Spleen (tissue), 11 donors: ENCODE measurements around the gene SSBP2. TPM values are rescaled to one million over a fixed set of nuclear protein-coding genes. Genes with fewer than 3 reads are reported as not detected.

Source experiments
- DNase-seq: peaks from one replicate; pipeline ENCODE4 v3.0.0-alpha.2; 2020
- H3K27ac ChIP-seq, 8 donors: fragments of 200-600 bp; sonication (generic) in 7 of 8; 1 replicate in 4 of 8; 2 replicates in 4 of 8; pipeline versions ENCODE4 v1.5.0 to v1.8.0; 2016 to 2021; ENCODE audit warnings: inconsistent platforms in 4 of 8, mild to moderate bottlenecking in 4 of 8, moderate library complexity in 1 of 8
- H3K27me3 ChIP-seq, 7 donors: fragments of 200-600 bp; sonication (generic) in 6 of 7; replicated peaks in 1 of 7; 1 replicate in 4 of 7; 2 replicates in 3 of 7; pipeline versions ENCODE4 v1.5.0 to v1.8.0; 2016 to 2021; ENCODE audit warnings: inconsistent platforms in 3 of 7, mild to moderate bottlenecking in 1 of 7
- H3K36me3 ChIP-seq, 6 donors: fragments of 200-600 bp; sonication (generic) in 5 of 6; 1 replicate in 4 of 6; 2 replicates in 2 of 6; pipeline versions ENCODE4 v1.5.0 to v1.8.0; 2016 to 2021; ENCODE audit warnings: inconsistent platforms in 2 of 6
- H3K4me1 ChIP-seq, 6 donors: fragments of 200-600 bp; sonication (generic) in 5 of 6; 1 replicate in 3 of 6; 2 replicates in 3 of 6; pipeline versions ENCODE4 v1.5.0 to v1.8.0; 2016 to 2021; ENCODE audit warnings: inconsistent platforms in 3 of 6
- H3K4me3 ChIP-seq, 8 donors: fragments of 200-600 bp; sonication (generic) in 7 of 8; 1 replicate in 4 of 8; 2 replicates in 4 of 8; pipeline versions ENCODE4 v1.5.0 to v1.8.0; 2016 to 2021; ENCODE audit warnings: inconsistent platforms in 4 of 8, mild to moderate bottlenecking in 4 of 8, moderate library complexity in 2 of 8
- H3K9me3 ChIP-seq, 8 donors: fragments of 200-600 bp; sonication (generic) in 7 of 8; 1 replicate in 4 of 8; 2 replicates in 4 of 8; pipeline versions ENCODE4 v1.5.0 to v1.8.0; 2016 to 2021; ENCODE audit warnings: inconsistent platforms in 4 of 8
- POLR2A ChIP-seq, 3 donors: fragments of 450-650 bp; IDR thresholded peaks; one replicate each; pipeline ENCODE4 v1.5.1; 2017; ENCODE audit warnings: antibody characterized with exemption in 3 of 3, mild to moderate bottlenecking in 1 of 3
- POLR2AphosphoS5 ChIP-seq, 3 donors: sonication (generic); formaldehyde crosslinking; IDR thresholded peaks; one replicate each; pipeline ENCODE4 v1.5.1; 2017; ENCODE audit warnings: antibody characterized with exemption in 3 of 3
- WGBS, 5 donors: extraction: QIAGEN DNeasy Blood & Tissue Kit in 3 of 5; methylation state at CpG; one replicate each; pipeline versions ENCODE4 v1.1.5 to v1.1.7; 2013 to 2018; 5-methylcytosine and 5-hydroxymethylcytosine counted together
- intact Hi-C: fragments of 100-400 bp; cut with DNase I; formaldehyde crosslinking; loops from one replicate; pipeline ENCODE4 v1.15.0; 2023; ENCODE audit warnings: low total_unique reads
- polyA plus RNA-seq, 3 donors: library from polyadenylated mRNA; stranded (reverse); fragments of 200-250 nt; gene quantifications; one replicate each; pipeline ENCODE4 v1.2.1, GENCODE V29; 2013
- total RNA-seq, 7 donors: library from RNA; depleted of rRNA in 3 of 7; stranded (reverse); fragments of >200 nt in 3 of 7; fragmentation: NEBNext Ultra II Directional in 4 of 7; extraction: Animal tissue kit (Norgen Biotek cat#: 25700) in 4 of 7; gene quantifications; one replicate each; pipeline versions ENCODE4 v1.1.0 to v1.2.1, GENCODE V29; 2016 to 2021
- TF ChIP-seq, protein P1 (sequence below), 11 experiments: fragments of 200-600 bp in 7 of 11; fragments of 450-650 bp in 4 of 11; sonication (generic) in 4 of 11; IDR thresholded peaks in 8 of 11; conservative IDR thresholded peaks in 3 of 11; 1 replicate in 7 of 11; 2 replicates in 4 of 11; pipeline versions ENCODE4 v1.4.0 to v1.8.0; 2016 to 2021; ENCODE audit warnings: antibody characterized with exemption in 11 of 11, inconsistent platforms in 4 of 11, mild to moderate bottlenecking in 1 of 11
- donor health status: healthy with polysubstance abuse.
- donor health status: DM: no; HTN: no; CAD: no; lungs with moderate emphysema.
- donor health status: DM: no; HTN: no; CAD: no.
- donor health status: Bipolar disorder and iron deficiency.
- donor health status: healthy.
- donor health status: DM: no; HTN: no; CAD: no.
- donor health status: DM: yes; HTN: yes; CAD: no.

The SSBP2 gene
- total and polyA plus RNA-seq, 10 donors: 12.2 to 40.8 (median 29.6) TPM

- Histone ChIP-seq H3K4me1 (peaks cover 9 to 53% (median 34%) of the 10 kb centered on the region in 6 donors), H3K4me3 (no peak overlapping the region), H3K36me3 (no peaks in the 10 kb centered on the region), H3K27me3 (no peaks in the 10 kb centered on the region), H3K27ac (no peak overlapping the region), H3K9me3 (no peaks in the 10 kb centered on the region)
- intact Hi-C loops: no loop called here
- TF ChIP-seq, protein P1, sequence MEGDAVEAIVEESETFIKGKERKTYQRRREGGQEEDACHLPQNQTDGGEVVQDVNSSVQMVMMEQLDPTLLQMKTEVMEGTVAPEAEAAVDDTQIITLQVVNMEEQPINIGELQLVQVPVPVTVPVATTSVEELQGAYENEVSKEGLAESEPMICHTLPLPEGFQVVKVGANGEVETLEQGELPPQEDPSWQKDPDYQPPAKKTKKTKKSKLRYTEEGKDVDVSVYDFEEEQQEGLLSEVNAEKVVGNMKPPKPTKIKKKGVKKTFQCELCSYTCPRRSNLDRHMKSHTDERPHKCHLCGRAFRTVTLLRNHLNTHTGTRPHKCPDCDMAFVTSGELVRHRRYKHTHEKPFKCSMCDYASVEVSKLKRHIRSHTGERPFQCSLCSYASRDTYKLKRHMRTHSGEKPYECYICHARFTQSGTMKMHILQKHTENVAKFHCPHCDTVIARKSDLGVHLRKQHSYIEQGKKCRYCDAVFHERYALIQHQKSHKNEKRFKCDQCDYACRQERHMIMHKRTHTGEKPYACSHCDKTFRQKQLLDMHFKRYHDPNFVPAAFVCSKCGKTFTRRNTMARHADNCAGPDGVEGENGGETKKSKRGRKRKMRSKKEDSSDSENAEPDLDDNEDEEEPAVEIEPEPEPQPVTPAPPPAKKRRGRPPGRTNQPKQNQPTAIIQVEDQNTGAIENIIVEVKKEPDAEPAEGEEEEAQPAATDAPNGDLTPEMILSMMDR (IDR thresholded peaks at IDR 0.05 in 8 of 11, conservative IDR thresholded peaks at IDR 0.05 in 3 of 11): no peak
- TF ChIP-seq POLR2A (IDR thresholded peaks at IDR 0.05): no peak
- TF ChIP-seq POLR2AphosphoS5 (IDR thresholded peaks at IDR 0.05): no peak
- no peak for DNase-seq
- WGBS, 5 donors: 75 to 86% (median 77%) methylated on average over 3 of the region's 3 CpGs
Observed at GRCh38 chr5:81782811-81783210, 31.9 kb upstream of the SSBP2 start.

- Histone ChIP-seq H3K9me3 (no peaks in the 10 kb centered on the region), H3K36me3 (no peaks in the 10 kb centered on the region), H3K27ac (peak overlapping the region; percentile 55 to 88 (median 82)), H3K27me3 (no peaks in the 10 kb centered on the region), H3K4me1 (peaks cover 7 to 44% (median 24%) of the 10 kb centered on the region in 6 donors), H3K4me3 (peak overlapping the region in 1 of 8 donors; percentile 59)
- intact Hi-C loops: no loop called here
- WGBS, 5 donors: 64 to 79% (median 69%) methylated on average over 4 of the region's 4 CpGs
- DNase-seq: no peak
- TF ChIP-seq POLR2A (IDR thresholded peaks at IDR 0.05) (no peak), POLR2AphosphoS5 (IDR thresholded peaks at IDR 0.05) (no peak)
- TF ChIP-seq, protein P1 (IDR thresholded peaks at IDR 0.05 in 8 of 11, conservative IDR thresholded peaks at IDR 0.05 in 3 of 11): no peak
Observed at GRCh38 chr5:81779916-81780266, 29.0 kb upstream of the SSBP2 start.

DNA sequence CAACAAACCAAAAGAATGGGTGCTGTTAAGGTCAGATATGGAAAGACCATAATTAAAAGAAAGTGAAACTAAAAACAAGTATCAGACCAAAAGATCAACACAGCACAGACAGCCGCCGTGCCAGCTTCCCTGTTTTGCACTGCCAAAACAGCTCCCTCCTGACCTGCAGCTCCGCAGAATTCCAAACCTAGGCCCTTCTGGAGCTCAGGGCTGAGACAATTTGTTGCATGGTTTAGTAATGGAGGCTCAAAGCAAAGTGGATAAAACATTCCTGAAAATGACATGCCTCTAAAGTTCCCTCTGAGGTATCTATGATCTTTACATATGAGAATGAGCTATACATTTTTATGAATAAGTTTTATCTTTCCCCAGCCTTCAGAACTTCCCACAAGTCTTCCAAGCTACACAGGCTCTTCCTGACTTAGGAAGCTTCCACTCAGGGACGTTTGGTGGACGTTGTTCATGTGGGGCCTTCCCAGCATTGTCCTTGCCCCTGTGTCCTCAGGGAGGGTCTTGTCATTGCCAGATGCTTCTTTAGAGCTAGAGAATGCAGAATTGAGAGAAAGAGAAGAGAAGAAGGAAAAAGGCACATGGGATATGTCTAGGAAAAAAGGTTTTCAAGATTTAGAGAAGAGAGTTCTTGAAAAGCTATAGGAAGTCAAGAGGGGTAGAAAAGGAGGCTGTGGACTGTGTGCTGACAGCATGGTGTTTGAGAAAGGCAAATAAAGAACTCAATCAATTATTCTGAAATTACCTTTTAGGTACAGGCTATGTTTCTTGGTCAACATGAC, 28.4 kb upstream of the SSBP2 start:
- peak overlapping the region in 7 of 8 donors; percentile 9 to 59 (median 20) for H3K4me3 ChIP-seq
- no peaks in the 10 kb centered on the region for H3K9me3 ChIP-seq
- peak overlapping the region; percentile 55 to 88 (median 82) for H3K27ac ChIP-seq
- TF ChIP-seq, protein P1 (IDR thresholded peaks at IDR 0.05 in 8 of 11, conservative IDR thresholded peaks at IDR 0.05 in 3 of 11): no peak
- TF ChIP-seq POLR2AphosphoS5 (IDR thresholded peaks at IDR 0.05): peak in 1 of 3 donors; percentile 16
- no peaks in the 10 kb centered on the region for H3K36me3 ChIP-seq
- peak; percentile 91 for DNase-seq
- H3K27me3 ChIP-seq: no peaks in the 10 kb centered on the region
- WGBS, 5 donors: 1 to 6% (median 4%) methylated on average over 5 of the region's 5 CpGs
- peaks cover 7 to 44% (median 24%) of the 10 kb centered on the region in 6 donors for H3K4me1 ChIP-seq
- intact Hi-C loops: no loop called here

GRCh38 chr5:81778642-81779041, 27.7 kb upstream of the SSBP2 start:
- no peaks in the 10 kb centered on the region for H3K27me3 ChIP-seq
- peaks cover 7 to 44% (median 24%) of the 10 kb centered on the region in 6 donors for H3K4me1 ChIP-seq
- intact Hi-C loops: no loop called here
- H3K36me3 ChIP-seq: no peaks in the 10 kb centered on the region
- no peaks in the 10 kb centered on the region for H3K9me3 ChIP-seq
- H3K4me3 ChIP-seq: peak overlapping the region in 6 of 8 donors; percentile 9 to 59 (median 20)
- WGBS, 5 donors: 7 to 26% (median 13%) methylated on average over 3 of the region's 3 CpGs
- peak overlapping the region; percentile 55 to 88 (median 82) for H3K27ac ChIP-seq
- no peak for DNase-seq
- TF ChIP-seq POLR2A (IDR thresholded peaks at IDR 0.05): no peak
- TF ChIP-seq, protein P1 (IDR thresholded peaks at IDR 0.05 in 8 of 11, conservative IDR thresholded peaks at IDR 0.05 in 3 of 11): no peak
- no peak for TF ChIP-seq POLR2AphosphoS5 (IDR thresholded peaks at IDR 0.05)
